Activated B cell treated with CpG ODN at 0.5 μM for 24 hours (primary cell): Measurements from ENCODE around the gene RNF212. TPM values are rescaled to one million over a fixed set of nuclear protein-coding genes. Genes with fewer than 3 reads are reported as not detected.

Source experiments
- ATAC-seq: fragments of 200-7000 bp; cut with Tn5 transposase; one replicate; pipeline ENCODE4 v1.10.0; 2021; ENCODE audit warnings: low read depth, mild to moderate bottlenecking, moderate library complexity
- CTCF ChIA-PET: fragments of 350-600 bp; sonication (Branson Sonifier 250); formaldehyde crosslinking; loops from one replicate; lab custom pipeline; 2021; ENCODE audit warnings: antibody characterized with exemption; lab: Charles Lee
- POLR2A ChIA-PET: fragments of 350-600 bp; sonication (Branson Sonifier 250); formaldehyde crosslinking; loops from one replicate; lab custom pipeline; 2021; ENCODE audit warnings: antibody characterized with exemption; lab: Charles Lee
- DNase-seq: peaks from one replicate; pipeline ENCODE4 v3.0.0; 2022
- H3K27ac Mint-ChIP-seq: one replicate; pipeline ENCODE4 v1.8.0; 2020; ENCODE audit warnings: mixed read lengths
- H3K27me3 Mint-ChIP-seq: one replicate; pipeline ENCODE4 v1.8.0; 2021; ENCODE audit warnings: mixed read lengths
- H3K36me3 Mint-ChIP-seq: one replicate; pipeline ENCODE4 v1.8.0; 2021; ENCODE audit warnings: low read depth, mixed read lengths
- H3K4me1 Mint-ChIP-seq: one replicate; pipeline ENCODE4 v1.8.0; 2021; ENCODE audit warnings: mixed read lengths
- H3K4me3 Mint-ChIP-seq: one replicate; pipeline ENCODE4 v1.8.0; 2020; ENCODE audit warnings: mild to moderate bottlenecking, mixed read lengths
- H3K9me3 Mint-ChIP-seq: one replicate; pipeline ENCODE4 v1.8.0; 2020; ENCODE audit warnings: mixed read lengths
- CTCF ChIP-seq: fragments of 200-600 bp; IDR thresholded peaks from one replicate; pipeline ENCODE4 v1.8.0; 2022; ENCODE audit warnings: antibody characterized with exemption, mild to moderate bottlenecking
- intact Hi-C: fragments of 100-400 bp; cut with micrococcal nuclease; formaldehyde crosslinking; loops from one replicate; pipeline ENCODE4 v1.15.1; 2024
- total RNA-seq: library from RNA; stranded (reverse); gene quantifications from 2 replicates; pipeline ENCODE4 v1.2.3, GENCODE V29; 2022

The RNF212 gene
- total RNA-seq, 1 donor from 2014 or later = 2.4 TPM

GRCh38 chr4:1043651-1044468, 69.5 kb downstream of the RNF212 start:
- Mint-ChIP-seq H3K9me3 (no peaks in the 10 kb centered on the region), H3K4me3 (no peak overlapping the region), H3K36me3 (no peaks in the 10 kb centered on the region), H3K4me1 (peaks cover 4% of the 10 kb centered on the region), H3K27ac (no peak overlapping the region), H3K27me3 (peaks cover 21% of the 10 kb centered on the region)
- ChIA-PET POLR2A (no interaction called here), CTCF (no interaction called here)
- intact Hi-C loops = no loop called here
- DNase-seq (peak; percentile 16), ATAC-seq (no peak)
- no peak for TF ChIP-seq CTCF

GRCh38 chr4:1043162-1043561, 70.2 kb downstream of the RNF212 start:
- TF ChIP-seq CTCF = no peak
- no peak for DNase-seq
- H3K27ac Mint-ChIP-seq = no peak overlapping the region
- peaks cover 17% of the 10 kb centered on the region for H3K27me3 Mint-ChIP-seq
- no peaks in the 10 kb centered on the region for H3K9me3 Mint-ChIP-seq
- no peaks in the 10 kb centered on the region for H3K4me1 Mint-ChIP-seq
- no peak overlapping the region for H3K4me3 Mint-ChIP-seq
- ChIA-PET CTCF (no interaction called here), POLR2A (no interaction called here)
- no peak for ATAC-seq
- no peaks in the 10 kb centered on the region for H3K36me3 Mint-ChIP-seq
- intact Hi-C loops = no loop called here

DNA sequence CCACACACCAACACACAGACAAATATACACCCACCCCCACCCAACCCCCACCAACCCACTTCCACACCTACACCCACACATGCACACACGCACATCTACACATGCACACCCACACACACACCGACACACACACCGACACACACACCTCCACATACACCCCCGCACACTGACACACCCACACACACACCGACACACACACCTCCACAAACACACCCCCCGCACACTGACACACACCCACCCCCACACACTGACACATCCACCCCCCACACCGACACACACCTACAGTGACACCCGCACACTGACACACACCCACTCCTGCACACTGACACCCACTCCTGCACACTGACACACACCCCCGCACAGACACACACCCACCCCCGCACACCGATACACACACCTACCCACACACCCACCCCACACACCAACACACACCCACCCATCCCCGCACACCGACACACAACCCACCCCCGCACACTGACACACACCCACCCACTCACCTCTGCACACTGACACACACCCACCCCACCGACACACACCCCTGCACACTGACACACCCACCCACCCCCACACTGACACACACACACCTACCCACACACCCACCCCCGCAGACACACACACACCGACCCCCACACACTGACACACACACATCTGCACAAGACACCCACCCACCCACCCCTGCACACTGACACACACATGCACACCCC, 70.9 kb downstream of the RNF212 start:
- ATAC-seq (no peak), DNase-seq (no peak)
- no peak overlapping the region for H3K27ac Mint-ChIP-seq
- intact Hi-C loops = no loop called here
- TF ChIP-seq CTCF = no peak
- ChIA-PET POLR2A (no interaction called here), CTCF (no interaction called here)
- no peak overlapping the region for H3K4me3 Mint-ChIP-seq
- H3K9me3 Mint-ChIP-seq = no peaks in the 10 kb centered on the region
- peaks cover 12% of the 10 kb centered on the region for H3K27me3 Mint-ChIP-seq
- H3K4me1 Mint-ChIP-seq = no peaks in the 10 kb centered on the region
- H3K36me3 Mint-ChIP-seq = no peaks in the 10 kb centered on the region

DNA sequence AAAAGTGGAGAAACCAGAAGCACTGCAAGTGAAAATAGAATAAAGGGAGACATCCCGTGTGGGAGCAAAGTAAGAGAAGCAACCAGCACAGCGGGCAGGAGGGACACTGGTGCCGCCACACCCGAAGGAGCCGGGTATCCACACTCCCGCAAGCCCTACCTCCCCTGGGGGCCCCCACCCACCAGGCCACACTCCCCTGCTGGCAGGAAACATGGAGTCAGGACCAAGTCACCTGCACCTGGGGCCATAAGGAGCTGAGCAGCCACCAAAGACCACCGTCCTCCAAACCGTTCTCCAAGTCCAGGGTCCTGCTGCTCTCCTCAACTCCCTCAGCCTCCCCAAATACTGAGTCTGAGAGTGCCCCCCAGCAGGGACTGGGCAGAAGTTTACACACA, 71.4 kb downstream of the RNF212 start:
- DNase-seq = no peak
- Mint-ChIP-seq H3K4me3 (no peak overlapping the region), H3K27me3 (peaks cover 10% of the 10 kb centered on the region), H3K4me1 (no peaks in the 10 kb centered on the region), H3K27ac (no peak overlapping the region), H3K9me3 (no peaks in the 10 kb centered on the region), H3K36me3 (no peaks in the 10 kb centered on the region)
- CTCF ChIA-PET = no interaction called here
- ATAC-seq = no peak
- TF ChIP-seq CTCF = no peak
- intact Hi-C loops = no loop called here
- POLR2A ChIA-PET = no interaction called here

- H3K4me1 Mint-ChIP-seq = no peaks in the 10 kb centered on the region
- no peak for DNase-seq
- POLR2A ChIA-PET = interaction anchor here (0.6 kb wide), 2 partner anchors 53 to 191 kb away, joined by 3 to 5 read pairs; no protein-coding TSS in a partner anchor
- peaks cover 8% of the 10 kb centered on the region for H3K27me3 Mint-ChIP-seq
- CTCF ChIA-PET = no interaction called here
- intact Hi-C loops = no loop called here
- H3K4me3 Mint-ChIP-seq = no peak overlapping the region
- ATAC-seq = no peak
- TF ChIP-seq CTCF = no peak
- no peaks in the 10 kb centered on the region for H3K9me3 Mint-ChIP-seq
- H3K36me3 Mint-ChIP-seq = no peaks in the 10 kb centered on the region
- H3K27ac Mint-ChIP-seq = no peak overlapping the region
Measured at GRCh38 chr4:1041147-1041935, 72.0 kb downstream of the RNF212 start.
